Endothelial cell of umbilical vein (primary cell): Measurements from ENCODE around the gene ECT2. TPM values are rescaled to one million over a fixed set of nuclear protein-coding genes. Genes with fewer than 3 reads are reported as not detected.

Source experiments
- BruUV-seq: library from RNA; stranded (reverse); fragments of 400-500 nt; replicated peaks from 2 replicates; lab custom pipeline; 2021; lab: Mats Ljungman, UMichigan
- CTCF ChIA-PET: fragments of 300-600, 350-600 bp; sonication (Branson Sonifier 250); formaldehyde crosslinking; loops from one replicate; lab custom pipeline; 2021; ENCODE audit warnings: antibody characterized with exemption, inconsistent platforms; lab: Charles Lee
- POLR2A ChIA-PET: fragments of 300-600, 350-600 bp; sonication (Branson Sonifier 250); formaldehyde crosslinking; loops from one replicate; lab custom pipeline; 2021; ENCODE audit warnings: antibody characterized with exemption, inconsistent platforms; lab: Charles Lee
- DNase-seq: peaks from one replicate; pipeline ENCODE4 v3.0.0-alpha.2; 2011; ENCODE audit warnings: low read depth, low spot score
- FAIRE-seq: peaks from 2 replicates; lab custom pipeline; 2011; peaks lifted over from hg19 to GRCh38; lab: Jason Lieb, UNC
- H2AFZ ChIP-seq: 2 replicates; pipeline ENCODE4 v1.6.0; 2012; ENCODE audit warnings: low read depth, low read length, control low read depth, inconsistent platforms
- H3K27ac ChIP-seq: 2 replicates; pipeline ENCODE4 v1.5.1; 2011; ENCODE audit warnings: low read depth, mild to moderate bottlenecking, control low read depth, low read length, moderate library complexity; ENCODE audit not compliant: insufficient read depth
- H3K27me3 ChIP-seq, 2 experiments: 2 replicates each; pipeline versions ENCODE4 v1.6.0 to v1.6.1; 2011; ENCODE audit warnings: low read length in 2 of 2, mixed read lengths in 1 of 2; ENCODE audit not compliant: control insufficient read depth in 2 of 2, insufficient read depth in 2 of 2
- H3K36me3 ChIP-seq, 2 experiments: 2 replicates in 1 of 2; 3 replicates in 1 of 2; pipeline ENCODE4 v1.5.1; 2011; ENCODE audit warnings: low read length in 2 of 2, mild to moderate bottlenecking in 1 of 2, moderate library complexity in 1 of 2; ENCODE audit not compliant: control insufficient read depth in 2 of 2, insufficient read depth in 2 of 2; ENCODE audit errors: extremely low read depth in 1 of 2
- H3K4me1 ChIP-seq: 3 replicates; pipeline ENCODE4 v1.5.1; 2011; ENCODE audit warnings: mild to moderate bottlenecking, low read length; ENCODE audit not compliant: control insufficient read depth, insufficient read depth; ENCODE audit errors: extremely low read depth
- H3K4me2 ChIP-seq: 2 replicates; pipeline ENCODE4 v1.6.1; 2011; ENCODE audit warnings: low read length, control low read depth, mixed read lengths; ENCODE audit not compliant: insufficient read depth
- H3K4me3 ChIP-seq, 3 experiments: fragments of 200-600 bp in 1 of 3; sonication (generic), shearing (Covaris generic) in 1 of 3; replicated peaks in 1 of 3; 2 replicates each; pipeline ENCODE4 v1.5.1; 2011 to 2016; ENCODE audit warnings: control low read depth in 3 of 3, low read length in 3 of 3, mild to moderate bottlenecking in 2 of 3, inconsistent platforms in 1 of 3, low read depth in 1 of 3, moderate library complexity in 1 of 3; ENCODE audit not compliant: insufficient read depth in 1 of 3
- H3K79me2 ChIP-seq: 2 replicates; pipeline ENCODE4 v1.6.0; 2012; ENCODE audit warnings: low read length, inconsistent platforms; ENCODE audit not compliant: control insufficient read depth, insufficient read depth
- H3K9ac ChIP-seq: replicated peaks from 2 replicates; pipeline ENCODE3; 2011; ENCODE audit warnings: low read length, control low read depth; ENCODE audit not compliant: insufficient read depth; ENCODE audit errors: extremely low read depth
- H3K9me1 ChIP-seq: replicated peaks from 3 replicates; pipeline ENCODE4 v1.6.0; 2011; ENCODE audit warnings: mild to moderate bottlenecking, low read length; ENCODE audit not compliant: control insufficient read depth, insufficient read depth; ENCODE audit errors: extremely low read depth
- H3K9me3 ChIP-seq: replicated peaks from 2 replicates; pipeline ENCODE4 v1.5.1; 2012; ENCODE audit warnings: low read length, inconsistent platforms; ENCODE audit not compliant: control insufficient read depth, insufficient read depth
- H4K20me1 ChIP-seq: replicated peaks from 2 replicates; pipeline ENCODE3; 2011; ENCODE audit warnings: mild to moderate bottlenecking, low read length; ENCODE audit not compliant: control insufficient read depth, insufficient read depth; ENCODE audit errors: extremely low read depth
- CTCF ChIP-seq, 2 donors: IDR thresholded peaks; 1 replicate in 1 of 2; 2 replicates in 1 of 2; pipeline ENCODE4 v1.5.1; 2011; ENCODE audit warnings: low read length in 2 of 2, mild to moderate bottlenecking in 2 of 2, moderate library complexity in 2 of 2, control low read depth in 1 of 2, inconsistent platforms in 1 of 2, low read depth in 1 of 2; ENCODE audit not compliant: insufficient read depth in 1 of 2; ENCODE audit errors: extremely low read depth in 1 of 2
- EZH2 ChIP-seq: IDR thresholded peaks from 2 replicates; pipeline ENCODE4 v1.6.1; 2012; ENCODE audit warnings: borderline replicate concordance, low read depth, mild to moderate bottlenecking, moderate library complexity, low read length, inconsistent platforms; ENCODE audit not compliant: severe bottlenecking
- FOS ChIP-seq: IDR thresholded peaks from 2 replicates; pipeline ENCODE4 v1.6.1; 2011; ENCODE audit warnings: mild to moderate bottlenecking, low read length, moderate library complexity, borderline replicate concordance; ENCODE audit not compliant: insufficient read depth
- GATA2 ChIP-seq: IDR thresholded peaks from 2 replicates; pipeline ENCODE4 v1.7.0; 2011; ENCODE audit warnings: low read depth, mild to moderate bottlenecking, moderate library complexity, mixed read lengths, low read length; ENCODE audit not compliant: insufficient read length, insufficient read depth
- JUN ChIP-seq: IDR thresholded peaks from 2 replicates; pipeline ENCODE4 v1.6.1; 2011; ENCODE audit warnings: borderline replicate concordance, low read depth; ENCODE audit not compliant: insufficient read length, insufficient read depth
- MAX ChIP-seq: IDR thresholded peaks from 2 replicates; pipeline ENCODE4 v1.6.1; 2011; ENCODE audit not compliant: insufficient read depth, insufficient read length
- MYC ChIP-seq: IDR thresholded peaks from one replicate; pipeline ENCODE4 v1.6.1; 2011; ENCODE audit warnings: mild to moderate bottlenecking, low read depth, low read length
- POLR2A ChIP-seq: IDR thresholded peaks from 2 replicates; pipeline ENCODE4 v1.6.1; 2012; ENCODE audit warnings: low read depth, mild to moderate bottlenecking, control low read depth, low read length
- POLR2AphosphoS5 ChIP-seq: IDR thresholded peaks from 2 replicates; pipeline ENCODE4 v1.6.1; 2012; ENCODE audit warnings: low read depth, mild to moderate bottlenecking, control low read depth, low read length, moderate library complexity; ENCODE audit not compliant: insufficient read depth
- dilution Hi-C: fragments of 300-500 bp; cut with MboI; formaldehyde crosslinking; loops from one replicate; pipeline ENCODE4 v1.15.0; 2019; ENCODE audit warnings: low sequenced_read_pairs; ENCODE audit not compliant: extremely low pct_ligation_motif_present
- intact Hi-C: fragments of 100-400 bp; cut with micrococcal nuclease; formaldehyde crosslinking; loops from one replicate; pipeline ENCODE4 v1.10.0; 2022
- polyA plus RNA-seq, 4 experiments: library from polyadenylated mRNA; depleted of rRNA in 3 of 4; stranded (reverse) in 3 of 4; unstranded in 1 of 4; fragments of >200 nt; gene quantifications; 2 replicates each; pipeline versions ENCODE4 v1.2.1 to v1.2.3, GENCODE V29; 2011 to 2012; ENCODE audit warnings: missing spikeins in 1 of 4
- total RNA-seq: library from RNA; stranded (reverse); gene quantifications from 2 replicates; pipeline ENCODE4 v1.2.3, GENCODE V29; 2021

Gene ECT2
- total and polyA plus RNA-seq, 2 donors (not counting 3 experiments of a cell fraction or from before 2014, with no cell fraction given), result 10.3 to 47.5 TPM

DNA sequence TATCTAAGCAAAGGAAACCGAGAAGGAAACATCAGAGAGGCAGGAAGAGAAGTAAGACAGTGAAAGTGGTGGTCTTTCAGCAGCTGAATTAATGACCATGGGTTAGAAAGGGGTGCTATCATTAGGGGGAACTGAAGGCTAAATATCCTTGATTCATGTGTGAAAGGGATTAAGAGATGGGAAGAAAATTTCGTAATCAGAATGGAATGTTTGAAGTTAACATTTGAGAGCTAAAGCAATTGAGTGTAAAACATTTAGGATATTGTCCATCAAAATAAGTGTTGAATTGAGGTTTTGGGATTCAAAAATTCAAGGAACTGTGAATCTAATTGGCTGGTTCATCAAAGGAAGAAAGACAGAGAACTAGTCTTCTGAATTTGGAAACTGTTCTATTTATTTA, 4.1 kb upstream of the ECT2 start:
- no peak overlapping the region for H3K9ac ChIP-seq
- no peak overlapping the region for H2AFZ ChIP-seq
- no peaks in the 10 kb centered on the region for H4K20me1 ChIP-seq
- H3K9me1 ChIP-seq, result no peaks in the 10 kb centered on the region
- ChIA-PET POLR2A (no interaction called here), CTCF (no interaction called here)
- no peak overlapping the region for H3K4me3 ChIP-seq
- H3K9me3 ChIP-seq, result no peaks in the 10 kb centered on the region
- intact Hi-C loops (no loop called here), dilution Hi-C loops (no loop called here)
- H3K4me1 ChIP-seq, result peaks cover 17% of the 10 kb centered on the region
- no peak overlapping the region for H3K27ac ChIP-seq
- H3K36me3 ChIP-seq, result no peaks in the 10 kb centered on the region
- TF ChIP-seq CTCF (IDR thresholded peaks at IDR 0.05; ENCODE audit: extremely low read depth in 1 of 2, insufficient read depth in 1 of 2, low read depth in 1 of 2, low read length in 2 of 2), result no peak
- no peak for TF ChIP-seq FOS
- DNase-seq, result no peak
- no TSS peak for BruUV-seq
- H3K79me2 ChIP-seq, result peaks cover 7% of the 10 kb centered on the region
- no peak for FAIRE-seq
- H3K4me2 ChIP-seq, result no peak overlapping the region
- no peaks in the 10 kb centered on the region for H3K27me3 ChIP-seq

DNA sequence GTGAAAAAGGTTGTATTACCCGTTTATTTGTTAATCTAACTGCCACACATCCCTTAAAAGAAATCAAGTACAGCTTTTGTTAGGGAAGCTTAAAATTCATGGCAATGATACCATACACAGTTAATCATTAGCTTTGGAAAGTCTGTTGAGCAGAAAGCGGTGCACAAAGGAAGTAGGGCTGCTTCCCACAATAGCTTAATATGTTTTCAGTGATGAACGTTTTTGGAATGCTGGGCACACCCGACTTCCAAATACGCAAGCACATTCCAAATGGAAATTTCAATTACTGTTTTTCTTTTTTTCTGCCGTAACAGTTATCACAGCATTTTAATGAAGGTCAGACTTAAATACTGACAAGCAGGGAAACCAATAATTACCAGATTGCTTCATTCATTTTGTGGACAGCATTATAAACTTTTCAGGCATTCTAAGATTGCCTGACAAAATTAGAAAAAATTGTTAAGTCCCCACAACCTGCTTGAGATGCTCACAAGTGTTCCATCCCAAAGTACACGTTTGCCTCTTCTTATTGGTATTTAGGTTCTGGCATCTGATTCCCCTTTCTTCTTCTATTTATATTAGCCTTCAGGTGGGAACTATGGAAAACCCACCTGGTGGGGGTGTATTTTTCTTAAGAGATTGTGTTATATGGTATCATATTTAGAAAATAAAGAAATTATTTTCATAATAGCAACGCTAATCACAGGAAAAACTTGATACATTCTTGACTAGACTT, 1.1 kb upstream of the ECT2 start:
- Histone ChIP-seq H2AFZ (peak overlapping the region; percentile 7), H4K20me1 (no peaks in the 10 kb centered on the region), H3K9ac (peak overlapping the region; percentile 98), H3K4me1 (peaks cover 30% of the 10 kb centered on the region), H3K4me3 (peak overlapping the region; percentile 17 to 78 (median 52)), H3K9me1 (no peaks in the 10 kb centered on the region), H3K9me3 (no peaks in the 10 kb centered on the region), H3K27me3 (no peaks in the 10 kb centered on the region), H3K79me2 (peaks cover 36% of the 10 kb centered on the region), H3K27ac (peak overlapping the region; percentile 97), H3K4me2 (peak overlapping the region; percentile 89), H3K36me3 (no peaks in the 10 kb centered on the region)
- dilution Hi-C loops (no loop called here), intact Hi-C loops (no loop called here)
- BruUV-seq, result no TSS peak
- FAIRE-seq (peak; percentile 90), DNase-seq (peak; percentile 84)
- ChIA-PET CTCF (interaction anchor here (0.6 to 3.5 kb wide), 16 partner anchors 9 to 154 kb away, joined by 3 to 91 read pairs (median 5); partner anchors contain the start of gene NCEH1), POLR2A (interaction anchor here (0.7 to 1.6 kb wide), 4 partner anchors 22 to 42 kb away, joined by 3 to 10 read pairs (median 6); partner anchors contain the start of gene NCEH1)
- TF ChIP-seq POLR2A, result peak; percentile 11
- no peak for TF ChIP-seq EZH2
- TF ChIP-seq MAX, result no peak
- no peak for TF ChIP-seq MYC
- TF ChIP-seq CTCF (IDR thresholded peaks at IDR 0.05; ENCODE audit: extremely low read depth in 1 of 2, insufficient read depth in 1 of 2, low read depth in 1 of 2, low read length in 2 of 2), result no peak
- no peak for TF ChIP-seq GATA2
- peak; percentile 64 for TF ChIP-seq JUN
- no peak for TF ChIP-seq FOS
- peak; percentile 21 for TF ChIP-seq POLR2AphosphoS5
